Hematopoietic multipotent progenitor cell (in vitro differentiated cells): ENCODE results near the gene MST1. TPM values are rescaled to one million over a fixed set of nuclear protein-coding genes. Genes with fewer than 3 reads are reported as not detected.

Experiments used
- DNase-seq, 3 donors: peaks; one replicate each; pipeline ENCODE4 v3.0.0-alpha.2; 2011 to 2015; ENCODE audit warnings: low read depth in 2 of 3, low spot score in 2 of 3
- total RNA-seq: library from RNA; depleted of rRNA; stranded (reverse); fragments of >200 nt; gene quantifications from one replicate; pipeline ENCODE4 v1.2.3, GENCODE V29; 2012

The MST1 gene
- total RNA-seq, 1 donor: 6.7 TPM

DNA sequence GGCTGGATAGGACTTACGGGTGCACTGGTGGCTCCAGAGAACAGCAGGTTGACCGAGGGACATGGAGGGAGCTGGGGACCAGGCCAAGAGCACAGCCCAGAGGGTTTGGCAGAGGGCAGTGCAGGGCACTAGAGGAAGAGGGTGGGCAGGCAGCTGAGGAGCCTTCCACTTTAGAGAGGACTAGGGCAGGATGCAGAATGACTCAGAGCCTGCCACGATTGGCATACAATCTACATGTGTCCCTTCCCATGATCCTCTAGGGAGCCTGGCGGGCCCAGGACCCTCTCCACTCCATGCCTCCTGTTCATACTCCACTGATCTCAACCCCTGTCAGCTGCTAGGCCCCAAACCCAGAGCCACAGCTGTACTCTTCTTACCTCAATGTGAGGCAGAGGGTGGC, 29.5 kb downstream of the MST1 start:
- DNase-seq: no peak

DNA sequence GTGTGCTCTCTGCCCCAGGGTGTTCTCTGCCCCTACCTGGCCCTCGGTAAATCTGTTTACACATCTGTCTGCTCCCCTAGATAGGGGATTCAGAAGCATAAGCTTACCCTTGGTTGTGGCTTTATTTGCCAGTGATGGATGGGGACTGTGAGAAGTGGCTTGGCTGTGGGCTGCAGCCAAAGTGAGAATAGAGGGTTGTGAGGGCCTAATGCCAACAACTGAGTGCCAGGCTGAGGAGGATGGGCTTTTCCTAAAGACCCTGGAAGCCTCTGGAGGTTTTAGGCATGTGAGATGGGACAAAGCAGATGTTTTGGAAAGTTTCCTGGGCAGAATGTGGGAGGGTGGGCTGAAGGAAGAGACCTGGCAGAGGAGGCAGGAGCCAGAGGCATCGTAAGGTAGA, 30.6 kb downstream of the MST1 start:
- DNase-seq: no peak

DNA sequence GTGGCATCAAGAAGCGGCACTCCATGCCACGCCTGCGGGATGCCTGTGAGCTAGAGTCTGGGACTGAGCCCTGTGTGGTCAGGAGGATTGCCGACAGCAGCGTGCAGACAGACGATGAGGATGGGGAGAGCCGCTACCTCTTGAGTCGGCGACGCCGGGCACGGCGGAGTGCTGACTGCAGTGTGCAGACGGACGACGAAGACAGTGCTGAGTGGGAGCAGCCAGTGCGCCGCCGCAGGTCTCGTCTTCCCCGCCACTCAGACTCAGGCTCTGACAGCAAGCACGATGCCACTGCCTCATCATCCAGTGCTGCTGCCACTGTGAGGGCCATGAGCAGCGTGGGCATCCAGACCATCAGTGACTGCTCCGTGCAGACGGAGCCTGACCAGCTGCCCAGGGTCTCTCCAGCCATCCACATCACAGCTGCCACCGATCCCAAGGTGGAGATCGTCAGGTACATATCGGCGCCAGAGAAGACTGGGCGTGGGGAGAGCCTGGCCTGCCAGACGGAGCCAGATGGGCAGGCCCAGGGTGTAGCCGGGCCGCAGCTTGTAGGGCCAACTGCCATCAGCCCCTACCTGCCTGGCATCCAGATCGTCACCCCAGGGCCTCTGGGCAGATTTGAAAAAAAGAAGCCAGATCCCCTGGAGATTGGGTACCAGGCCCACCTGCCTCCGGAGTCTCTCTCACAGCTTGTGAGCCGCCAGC, 31.9 kb downstream of the MST1 start:
- DNase-seq: no peak

DNA sequence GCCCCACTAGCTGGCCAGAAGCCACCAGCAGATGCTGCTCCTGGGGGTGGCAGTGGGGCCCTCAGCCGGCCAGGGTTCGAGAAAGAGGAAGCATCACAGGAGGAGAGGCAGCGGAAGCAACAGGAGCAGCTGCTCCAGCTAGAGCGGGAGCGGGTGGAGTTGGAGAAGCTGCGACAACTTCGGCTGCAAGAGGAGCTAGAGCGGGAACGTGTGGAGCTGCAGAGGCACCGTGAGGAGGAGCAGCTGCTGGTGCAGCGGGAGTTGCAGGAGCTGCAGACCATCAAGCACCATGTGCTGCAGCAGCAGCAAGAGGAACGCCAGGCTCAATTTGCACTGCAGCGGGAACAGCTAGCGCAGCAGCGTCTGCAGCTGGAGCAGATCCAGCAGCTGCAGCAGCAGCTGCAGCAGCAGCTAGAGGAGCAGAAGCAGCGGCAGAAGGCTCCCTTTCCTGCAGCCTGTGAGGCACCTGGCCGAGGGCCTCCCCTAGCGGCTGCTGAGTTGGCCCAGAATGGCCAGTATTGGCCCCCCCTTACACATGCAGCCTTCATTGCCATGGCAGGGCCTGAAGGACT, 32.6 kb downstream of the MST1 start:
- no peak for DNase-seq

DNA sequence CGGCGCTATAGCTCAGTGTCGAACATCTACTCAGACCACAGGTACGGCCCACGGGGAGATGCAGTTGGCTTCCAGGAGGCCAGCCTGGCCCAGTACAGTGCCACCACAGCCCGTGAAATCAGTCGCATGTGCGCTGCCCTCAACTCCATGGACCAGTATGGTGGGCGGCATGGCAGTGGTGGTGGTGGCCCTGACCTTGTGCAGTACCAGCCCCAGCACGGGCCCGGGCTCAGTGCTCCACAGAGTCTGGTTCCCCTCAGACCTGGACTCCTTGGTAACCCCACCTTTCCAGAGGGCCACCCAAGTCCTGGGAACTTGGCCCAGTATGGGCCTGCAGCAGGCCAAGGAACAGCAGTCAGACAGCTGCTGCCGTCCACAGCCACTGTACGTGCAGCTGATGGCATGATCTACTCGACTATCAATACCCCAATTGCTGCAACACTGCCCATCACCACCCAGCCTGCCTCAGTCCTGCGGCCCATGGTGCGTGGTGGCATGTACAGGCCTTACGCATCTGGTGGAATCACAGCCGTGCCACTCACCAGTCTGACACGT, 33.5 kb downstream of the MST1 start:
- DNase-seq: no peak

DNA sequence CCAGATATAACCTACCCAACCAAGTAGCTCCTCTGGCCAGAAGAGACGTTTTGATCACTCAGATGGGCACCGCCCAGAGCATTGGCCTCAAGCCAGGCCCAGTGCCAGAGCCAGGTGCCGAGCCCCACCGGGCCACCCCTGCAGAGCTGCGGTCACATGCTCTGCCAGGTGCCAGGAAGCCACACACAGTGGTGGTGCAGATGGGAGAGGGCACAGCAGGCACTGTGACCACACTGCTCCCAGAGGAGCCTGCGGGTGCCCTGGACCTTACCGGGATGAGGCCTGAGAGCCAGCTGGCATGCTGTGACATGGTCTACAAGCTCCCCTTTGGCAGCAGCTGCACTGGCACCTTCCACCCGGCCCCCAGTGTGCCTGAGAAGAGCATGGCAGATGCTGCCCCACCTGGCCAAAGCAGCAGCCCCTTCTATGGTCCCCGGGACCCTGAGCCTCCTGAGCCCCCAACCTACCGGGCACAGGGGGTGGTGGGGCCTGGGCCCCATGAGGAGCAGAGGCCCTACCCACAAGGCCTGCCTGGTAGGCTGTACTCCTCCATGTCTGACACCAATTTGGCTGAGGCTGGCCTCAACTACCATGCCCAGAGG, 34.2 kb downstream of the MST1 start:
- DNase-seq: peak in 1 of 3 donors; percentile 32

DNA sequence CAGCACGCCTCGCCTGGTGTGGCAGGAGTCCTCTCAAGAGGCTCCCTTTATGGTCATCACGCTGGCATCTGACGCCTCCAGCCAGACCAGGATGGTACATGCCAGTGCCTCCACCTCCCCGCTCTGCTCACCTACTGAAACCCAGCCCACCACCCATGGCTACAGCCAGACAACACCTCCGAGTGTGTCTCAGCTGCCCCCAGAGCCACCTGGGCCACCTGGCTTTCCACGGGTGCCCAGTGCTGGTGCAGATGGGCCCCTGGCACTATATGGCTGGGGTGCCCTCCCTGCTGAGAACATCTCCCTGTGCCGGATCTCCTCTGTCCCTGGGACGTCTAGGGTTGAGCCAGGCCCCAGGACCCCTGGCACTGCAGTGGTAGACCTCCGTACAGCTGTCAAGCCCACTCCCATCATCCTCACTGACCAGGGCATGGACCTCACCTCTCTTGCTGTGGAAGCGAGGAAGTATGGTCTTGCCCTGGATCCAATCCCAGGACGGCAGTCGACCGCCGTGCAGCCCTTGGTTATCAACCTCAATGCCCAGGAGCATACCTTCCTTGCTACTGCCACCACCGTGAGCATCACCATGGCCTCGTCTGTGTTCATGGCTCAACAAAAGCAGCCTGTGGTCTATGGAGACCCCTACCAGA, 35.0 kb downstream of the MST1 start:
- DNase-seq: no peak

DNA sequence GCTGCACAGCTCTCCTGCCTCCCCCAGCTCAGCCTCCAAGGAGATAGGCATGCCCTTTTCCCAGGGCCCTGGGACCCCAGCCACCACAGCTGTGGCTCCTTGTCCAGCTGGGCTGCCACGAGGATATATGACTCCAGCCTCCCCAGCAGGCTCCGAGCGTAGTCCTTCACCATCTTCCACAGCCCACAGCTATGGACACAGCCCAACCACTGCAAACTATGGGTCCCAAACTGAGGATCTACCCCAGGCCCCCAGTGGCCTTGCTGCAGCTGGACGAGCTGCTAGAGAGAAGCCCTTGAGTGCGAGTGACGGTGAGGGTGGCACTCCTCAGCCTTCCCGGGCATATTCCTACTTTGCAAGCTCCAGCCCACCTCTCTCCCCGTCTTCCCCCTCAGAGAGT, 35.7 kb downstream of the MST1 start:
- DNase-seq: no peak

DNA sequence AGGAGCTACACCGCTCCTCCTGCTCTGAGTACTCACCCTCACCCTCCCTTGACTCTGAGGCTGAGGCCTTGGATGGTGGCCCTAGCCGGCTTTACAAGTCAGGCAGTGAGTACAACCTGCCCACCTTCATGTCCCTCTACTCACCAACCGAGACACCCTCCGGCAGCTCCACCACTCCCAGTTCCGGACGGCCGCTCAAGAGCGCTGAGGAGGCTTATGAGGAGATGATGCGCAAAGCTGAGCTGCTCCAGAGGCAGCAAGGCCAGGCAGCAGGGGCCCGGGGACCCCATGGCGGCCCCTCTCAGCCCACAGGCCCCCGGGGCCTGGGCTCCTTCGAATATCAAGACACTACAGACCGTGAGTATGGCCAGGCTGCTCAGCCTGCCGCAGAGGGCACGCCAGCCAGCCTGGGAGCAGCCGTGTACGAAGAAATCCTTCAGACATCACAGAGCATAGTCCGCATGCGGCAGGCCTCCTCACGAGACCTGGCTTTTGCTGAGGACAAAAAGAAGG, 36.3 kb downstream of the MST1 start:
- no peak for DNase-seq

DNA sequence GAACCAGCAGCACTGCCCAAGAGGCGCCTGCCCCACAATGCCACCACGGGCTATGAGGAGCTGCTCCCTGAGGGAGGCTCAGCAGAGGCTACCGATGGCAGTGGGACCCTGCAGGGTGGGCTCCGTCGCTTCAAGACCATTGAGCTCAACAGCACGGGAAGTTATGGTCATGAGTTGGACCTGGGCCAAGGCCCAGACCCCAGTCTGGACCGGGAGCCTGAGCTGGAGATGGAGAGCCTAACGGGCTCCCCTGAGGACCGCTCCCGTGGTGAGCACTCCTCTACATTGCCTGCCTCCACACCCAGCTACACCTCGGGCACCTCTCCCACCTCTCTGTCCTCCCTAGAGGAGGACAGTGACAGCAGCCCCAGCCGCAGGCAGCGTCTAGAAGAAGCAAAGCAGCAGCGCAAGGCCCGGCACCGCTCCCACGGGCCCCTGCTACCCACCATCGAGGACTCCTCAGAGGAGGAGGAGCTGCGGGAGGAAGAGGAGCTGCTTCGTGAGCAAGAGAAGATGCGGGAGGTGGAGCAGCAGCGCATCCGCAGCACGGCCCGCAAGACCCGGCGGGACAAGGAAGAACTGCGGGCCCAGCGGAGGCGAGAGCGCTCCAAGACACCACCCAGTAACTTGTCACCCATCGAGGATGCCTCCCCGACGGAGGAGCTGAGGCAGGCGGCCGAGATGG, 36.9 kb downstream of the MST1 start:
- DNase-seq: no peak

DNA sequence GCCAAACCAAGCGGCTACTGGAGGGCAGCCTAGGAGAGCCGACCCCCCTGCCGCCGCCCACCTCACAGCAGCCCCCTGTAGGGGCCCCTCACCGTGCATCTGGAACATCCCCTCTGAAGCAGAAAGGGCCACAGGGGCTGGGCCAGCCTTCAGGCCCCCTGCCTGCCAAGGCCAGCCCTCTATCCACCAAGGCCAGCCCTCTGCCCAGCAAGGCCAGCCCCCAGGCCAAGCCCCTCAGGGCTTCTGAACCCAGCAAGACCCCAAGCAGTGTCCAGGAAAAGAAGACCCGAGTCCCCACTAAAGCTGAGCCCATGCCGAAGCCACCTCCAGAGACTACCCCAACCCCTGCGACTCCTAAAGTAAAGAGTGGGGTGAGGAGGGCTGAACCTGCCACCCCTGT, 38.6 kb downstream of the MST1 start:
- no peak for DNase-seq

DNA sequence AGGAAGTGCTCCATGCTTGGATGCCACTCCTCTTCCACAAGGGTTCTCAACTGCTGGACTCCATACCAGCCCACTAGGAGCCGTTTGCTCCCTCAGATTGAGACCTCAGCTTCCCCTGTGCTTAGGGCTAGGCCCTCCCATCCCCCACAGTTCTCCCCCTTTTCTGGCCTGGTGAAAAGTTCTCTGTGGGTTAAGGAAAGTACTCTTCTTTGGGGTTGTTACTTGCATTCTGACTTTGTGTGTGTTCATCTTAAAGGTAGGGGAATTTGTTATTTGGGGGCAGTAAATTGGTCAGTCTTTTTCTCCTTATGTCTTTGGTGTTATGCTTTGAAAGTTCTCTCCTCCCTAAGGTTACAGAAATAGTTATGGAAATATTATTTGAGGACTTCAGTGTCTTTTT, 39.1 kb downstream of the MST1 start:
- DNase-seq: no peak

DNA sequence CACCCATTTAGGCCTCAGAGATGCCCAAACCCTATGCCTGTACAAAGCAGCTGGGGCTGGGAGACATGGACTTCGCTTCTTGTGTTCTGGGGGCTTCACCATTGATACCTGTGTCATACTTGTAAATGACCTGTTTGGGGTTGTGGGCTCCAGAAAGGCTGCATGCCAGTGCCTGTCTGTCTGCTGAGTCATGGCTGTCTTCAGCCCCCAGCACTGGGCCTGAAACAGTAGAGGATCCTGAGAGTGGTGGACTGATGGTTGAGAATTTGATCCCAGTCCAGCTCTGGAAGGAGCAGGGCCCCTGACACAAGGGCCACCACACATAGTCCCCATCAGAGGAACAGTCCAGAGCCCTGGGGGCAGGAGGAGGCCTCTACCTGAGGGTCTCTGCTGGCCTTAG, 39.7 kb downstream of the MST1 start:
- no peak for DNase-seq

DNA sequence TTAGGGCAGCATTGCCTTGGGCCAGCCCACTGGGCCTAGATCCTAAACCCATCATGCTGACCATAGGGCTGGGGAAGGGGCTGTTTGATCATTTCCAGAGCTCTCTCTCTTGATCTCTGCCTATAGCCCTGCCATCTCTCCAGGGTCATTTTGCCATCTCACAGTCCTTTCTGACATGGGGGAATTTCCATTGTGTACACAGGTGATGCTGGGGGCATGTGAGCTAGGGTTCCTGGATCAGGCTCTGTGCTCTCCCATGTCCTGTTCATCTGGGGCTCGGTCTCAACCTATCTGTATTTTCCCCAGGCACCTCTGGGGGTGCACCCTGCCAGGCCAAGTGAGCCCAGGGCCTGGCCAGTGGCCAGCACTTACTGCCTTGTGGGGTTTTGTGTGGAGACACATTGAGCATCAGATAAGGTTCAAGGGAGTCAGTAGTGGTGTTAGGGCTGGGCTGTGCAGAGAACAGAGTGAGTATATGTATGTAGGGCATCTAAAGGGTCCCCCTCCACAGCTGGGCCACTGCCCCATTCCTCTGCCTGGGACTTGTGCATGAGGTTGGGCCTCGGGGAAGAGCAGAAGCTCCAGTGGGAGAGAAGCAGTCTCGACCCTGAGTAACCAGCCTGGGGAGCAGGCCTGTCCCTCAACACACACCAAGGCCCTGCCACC, 40.8 kb downstream of the MST1 start:
- DNase-seq: no peak

DNA sequence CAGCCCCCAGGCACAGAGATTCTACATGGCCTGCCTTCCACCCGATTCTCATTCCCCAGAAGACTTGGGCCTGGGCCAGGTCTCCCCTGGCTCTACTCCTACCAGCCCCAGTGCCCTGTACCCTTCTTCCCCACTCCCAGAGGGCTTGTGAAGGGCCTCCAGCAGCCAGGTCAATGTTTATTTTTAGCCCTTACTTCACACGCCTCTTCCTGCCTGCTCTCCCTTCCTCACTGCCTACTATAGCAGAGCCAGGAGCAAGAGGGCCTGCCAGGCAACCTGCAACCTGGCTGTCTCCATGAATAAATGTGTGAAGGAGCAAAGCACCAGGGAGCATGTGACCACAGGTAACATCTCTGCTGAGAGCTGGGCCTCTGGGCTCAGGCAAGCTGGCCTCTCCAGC, 41.5 kb downstream of the MST1 start:
- no peak for DNase-seq

DNA sequence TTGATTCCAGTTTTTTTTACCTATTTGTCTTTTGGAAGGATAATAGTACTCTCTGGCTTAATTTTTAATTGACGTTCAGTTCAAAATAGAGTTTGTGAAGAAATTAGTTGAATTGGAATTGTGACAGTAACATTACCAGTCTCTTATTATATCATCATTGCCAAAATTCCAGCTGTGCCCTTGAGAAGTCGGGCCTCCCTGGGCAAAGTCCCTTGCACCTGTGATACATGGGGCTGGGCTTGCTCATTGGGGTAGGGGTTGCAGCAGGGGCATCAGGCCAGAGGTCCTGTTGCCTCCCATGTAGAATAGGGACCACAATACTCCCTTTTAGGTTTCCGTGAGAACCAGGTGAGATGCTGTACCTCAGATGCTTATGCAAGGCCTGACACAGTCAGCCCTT, 43.0 kb downstream of the MST1 start:
- no peak for DNase-seq

DNA sequence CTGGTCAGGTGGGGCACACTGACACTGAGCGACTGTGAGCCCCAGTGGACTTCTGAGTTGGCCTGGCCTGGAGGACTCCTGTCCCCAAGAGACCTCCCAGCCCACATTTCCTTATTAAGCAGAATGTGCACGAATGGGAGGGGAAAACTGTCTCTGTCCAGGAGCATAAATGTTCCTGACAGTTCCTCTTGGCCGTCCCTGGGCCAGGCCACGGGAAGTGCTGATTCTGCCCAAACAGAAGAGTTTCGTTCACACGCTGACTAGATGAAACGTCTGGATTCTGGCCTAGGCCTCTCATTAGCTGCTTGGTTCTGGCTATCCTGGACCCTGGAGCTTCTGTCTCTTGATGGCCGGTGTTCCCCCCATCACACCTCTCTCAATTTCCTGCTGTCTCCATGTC, 44.6 kb downstream of the MST1 start:
- no peak for DNase-seq

DNA sequence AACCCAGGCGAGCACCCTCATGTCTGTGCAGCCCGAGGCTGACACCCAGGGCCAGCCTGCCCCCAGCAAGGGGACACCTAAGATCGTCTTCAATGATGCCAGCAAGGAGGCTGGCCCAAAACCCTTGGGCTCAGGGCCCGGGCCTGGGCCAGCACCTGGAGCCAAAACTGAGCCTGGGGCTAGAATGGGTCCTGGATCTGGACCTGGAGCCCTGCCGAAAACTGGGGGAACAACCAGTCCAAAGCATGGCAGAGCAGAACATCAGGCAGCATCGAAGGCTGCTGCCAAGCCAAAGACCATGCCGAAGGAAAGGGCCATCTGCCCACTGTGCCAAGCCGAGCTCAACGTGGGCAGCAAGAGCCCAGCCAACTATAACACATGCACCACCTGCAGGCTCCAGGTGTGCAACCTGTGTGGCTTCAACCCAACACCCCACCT, 46.5 kb downstream of the MST1 start:
- DNase-seq: no peak

DNA sequence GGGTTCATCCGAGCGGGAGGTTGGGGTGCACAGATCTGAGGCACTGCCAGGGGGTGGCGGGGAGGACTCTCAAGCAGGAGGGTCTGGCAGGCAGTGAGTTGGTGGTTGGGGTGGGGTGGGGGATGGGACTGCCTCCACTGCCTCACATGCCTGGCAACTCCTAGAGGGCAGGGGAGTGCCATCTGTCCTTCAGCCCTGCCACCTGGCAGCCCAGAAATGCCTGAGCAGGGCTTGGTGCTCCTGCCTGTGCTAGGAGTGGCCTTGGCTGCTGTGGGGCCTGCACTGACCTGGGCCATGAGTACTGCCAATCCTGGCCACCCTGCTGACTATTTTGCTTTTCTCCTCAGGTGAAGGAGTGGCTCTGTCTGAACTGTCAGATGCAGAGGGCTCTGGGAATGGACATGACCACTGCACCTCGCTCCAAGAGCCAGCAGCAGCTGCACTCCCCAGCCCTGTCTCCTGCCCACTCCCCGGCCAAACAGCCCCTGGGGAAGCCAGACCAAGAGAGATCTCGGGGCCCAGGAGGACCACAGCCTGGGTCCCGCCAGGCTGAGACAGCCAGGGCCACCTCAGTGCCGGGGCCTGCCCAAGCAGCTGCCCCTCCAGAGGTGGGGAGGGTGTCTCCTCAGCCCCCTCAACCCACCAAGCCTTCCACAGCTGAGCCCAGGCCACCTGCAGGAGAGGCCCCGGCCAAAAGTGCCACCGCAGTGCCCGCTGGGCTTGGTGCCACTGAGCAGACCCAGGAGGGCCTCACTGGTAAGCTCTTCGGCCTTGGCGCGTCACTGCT, 47.2 kb downstream of the MST1 start:
- no peak for DNase-seq

DNA sequence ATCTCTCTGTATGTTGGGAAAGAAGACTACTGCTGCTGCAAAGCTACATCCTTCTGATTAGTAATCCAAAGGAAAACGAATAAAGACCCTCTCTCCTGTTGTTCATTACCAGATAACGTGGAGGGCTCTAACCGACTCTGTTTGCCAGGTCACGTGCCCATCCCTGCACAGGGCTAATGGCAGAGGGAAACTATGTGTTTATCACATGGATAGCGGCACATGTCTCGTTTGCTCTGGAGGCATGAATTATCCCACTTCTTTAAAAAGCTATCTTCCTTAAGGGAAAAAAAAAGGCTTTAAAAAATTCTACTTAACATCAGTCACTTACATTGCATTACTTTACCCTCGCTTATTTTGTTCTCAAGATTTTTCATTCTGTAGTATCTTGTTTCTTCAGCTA, 48.0 kb downstream of the MST1 start:
- DNase-seq: no peak
